Stimulated activated CD4-positive, alpha-beta T cell treated with anti-CD3 and anti-CD28 coated beads, Interleukin-1b, Interleukin-23, amount 100 ng/mL, for 48 hours (primary cell): ENCODE data around the gene EIF4G1.

Source experiments
- DNase-seq: peaks from one replicate; pipeline ENCODE4 v3.0.0-alpha.2; 2020

The EIF4G1 gene

DNA sequence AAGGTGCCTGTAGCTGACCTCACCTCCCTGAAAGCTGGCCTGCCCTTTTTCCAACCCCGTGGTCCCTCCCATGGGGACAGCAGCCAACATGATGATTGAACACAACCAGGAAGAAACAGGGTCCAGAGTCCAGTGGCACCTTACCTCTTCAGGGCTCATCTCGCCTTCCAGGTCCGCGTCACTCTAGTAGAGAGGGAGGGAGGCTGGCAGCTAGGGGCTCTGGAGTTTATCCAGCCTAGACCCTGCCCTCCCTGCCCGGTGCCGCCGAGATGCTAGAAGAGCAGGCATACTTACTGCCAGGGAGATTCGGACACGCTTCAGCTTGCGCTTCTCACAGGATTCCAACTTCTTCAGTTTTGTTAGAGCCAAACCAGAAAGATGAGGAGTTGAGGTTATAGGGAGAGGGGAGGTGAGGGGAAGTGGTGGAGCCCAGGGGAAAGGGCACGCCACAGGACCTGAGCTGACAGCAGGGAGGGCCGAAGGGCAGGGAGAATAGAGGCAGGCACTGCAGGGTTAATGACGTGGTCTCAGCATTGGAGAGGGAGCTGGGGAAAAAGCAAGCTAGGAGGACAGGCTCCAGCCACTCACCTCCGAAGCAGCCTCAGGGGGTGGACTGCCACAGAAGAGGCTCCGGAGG lies 37.9 kb downstream of the EIF4G1 start:
- no peak for DNase-seq

GRCh38 chr3:184352897-184353545 lies 38.6 kb downstream of the EIF4G1 start:
- no peak for DNase-seq

- DNase-seq = no peak
Measured at GRCh38 chr3:184353546-184353941, 39.1 kb downstream of the EIF4G1 start.

GRCh38 chr3:184354121-184354728 lies 39.8 kb downstream of the EIF4G1 start:
- peak; percentile 56 for DNase-seq

- no peak for DNase-seq
Measured at GRCh38 chr3:184354754-184355153, 40.3 kb downstream of the EIF4G1 start.

- no peak for DNase-seq
Measured at GRCh38 chr3:184355261-184356040, 41.0 kb downstream of the EIF4G1 start.

- no peak for DNase-seq
Measured at GRCh38 chr3:184357248-184358123, 43.1 kb downstream of the EIF4G1 start.

GRCh38 chr3:184358124-184358767 lies 43.8 kb downstream of the EIF4G1 start:
- DNase-seq = no peak

- no peak for DNase-seq
Measured at GRCh38 chr3:184358921-184359350, 44.5 kb downstream of the EIF4G1 start.

DNA sequence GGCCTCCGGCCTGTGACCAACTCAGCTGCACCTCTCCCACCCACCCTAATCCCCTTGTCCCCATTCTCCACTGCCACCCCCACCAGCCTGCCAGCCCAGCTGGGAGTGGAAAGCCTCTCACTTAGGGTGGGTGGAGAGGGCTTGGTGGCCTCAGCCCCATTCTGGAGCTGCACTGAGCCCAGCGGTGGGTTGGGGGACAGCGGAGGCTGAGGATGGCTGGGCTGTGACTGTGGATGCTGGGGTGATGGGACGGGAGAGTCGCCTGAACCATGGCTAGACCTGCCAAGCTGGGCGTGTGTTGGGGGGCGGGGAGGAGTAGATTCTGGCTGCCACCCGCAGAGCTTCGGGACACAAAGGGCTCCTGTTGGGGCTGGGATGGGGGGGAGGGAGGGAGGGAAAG lies 45.2 kb downstream of the EIF4G1 start:
- no peak for DNase-seq

GRCh38 chr3:184360070-184360928 lies 45.9 kb downstream of the EIF4G1 start:
- DNase-seq = no peak

DNA sequence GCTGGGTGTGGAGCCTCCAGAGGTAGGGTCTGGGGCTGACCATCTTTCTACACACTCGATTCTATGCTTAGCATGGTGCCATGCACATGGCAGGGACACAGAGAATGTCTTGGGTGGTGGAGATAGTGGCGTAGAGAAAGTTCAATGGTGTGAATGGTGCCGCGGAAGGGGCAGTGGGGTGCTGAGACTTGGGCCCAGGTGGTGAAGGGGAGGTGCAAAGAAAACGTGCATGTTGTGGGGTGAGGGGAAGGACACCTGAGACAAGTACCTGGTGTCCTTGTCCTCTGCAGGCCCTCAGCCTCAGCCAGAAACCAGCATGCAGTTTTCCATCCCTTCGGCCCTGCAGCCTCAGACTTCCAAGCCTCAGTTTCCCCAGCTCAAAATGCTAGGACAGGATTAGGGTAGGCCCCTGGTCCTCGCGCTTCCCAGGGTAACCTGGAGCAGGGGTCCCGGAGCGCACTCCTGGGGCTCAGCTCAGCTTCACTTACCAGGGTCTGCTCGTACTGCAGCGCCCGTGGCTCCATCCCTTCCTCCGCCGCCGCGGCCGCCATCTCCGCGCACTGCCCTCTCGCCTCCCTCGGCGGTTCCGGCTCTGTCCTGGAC lies 46.6 kb downstream of the EIF4G1 start:
- DNase-seq = no peak

- peak; percentile 41 for DNase-seq
Measured at GRCh38 chr3:184361532-184361931, 47.1 kb downstream of the EIF4G1 start, which contains the start of the genes CLCN2 and POLR2H. Gene CLCN2, minus strand, starts transcription at chr3:184361605. Its CDS starts 126 bp downstream, at chr3:184361479. Gene POLR2H, plus strand, starts transcription at chr3:184361710. Its CDS starts 1,783 bp downstream, at chr3:184363493.

DNA sequence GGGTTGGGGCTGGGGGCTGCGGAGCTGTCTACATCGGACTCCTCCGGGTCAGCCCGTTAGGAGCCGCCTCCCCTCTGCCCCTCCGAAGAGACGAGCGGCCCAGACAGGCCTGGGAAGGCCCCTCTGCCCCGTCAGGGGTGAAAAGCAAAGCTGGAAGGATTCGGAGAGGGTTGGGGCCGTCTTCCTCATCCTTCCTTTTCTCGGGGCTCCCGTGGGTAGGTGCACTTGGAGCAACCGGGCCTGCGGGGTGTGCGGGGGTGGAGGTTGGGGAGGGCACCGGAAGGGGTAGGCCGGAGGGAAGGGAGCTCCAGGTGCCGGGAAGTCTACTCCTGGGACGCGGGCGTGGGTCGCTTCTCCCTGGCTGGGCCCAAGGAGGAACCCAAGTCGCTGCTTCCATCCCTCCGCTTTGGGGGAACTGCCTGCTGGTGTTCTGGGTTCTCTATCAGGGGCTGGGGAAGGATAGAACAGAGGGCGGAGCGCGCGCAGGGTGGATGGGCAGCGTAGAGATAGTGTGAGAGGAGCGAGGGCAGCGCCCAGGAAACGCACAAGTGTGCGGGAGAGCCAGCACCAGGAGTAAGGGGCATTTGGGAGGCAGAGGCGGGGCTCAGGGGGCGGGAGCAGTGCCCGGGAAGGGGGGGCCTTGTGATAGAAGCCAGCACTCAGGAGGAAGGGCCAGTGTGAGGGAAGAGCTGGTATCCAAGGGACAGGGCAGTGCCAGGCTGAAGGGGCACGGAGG lies 47.7 kb downstream of the EIF4G1 start:
- DNase-seq = peak; percentile 52

DNA sequence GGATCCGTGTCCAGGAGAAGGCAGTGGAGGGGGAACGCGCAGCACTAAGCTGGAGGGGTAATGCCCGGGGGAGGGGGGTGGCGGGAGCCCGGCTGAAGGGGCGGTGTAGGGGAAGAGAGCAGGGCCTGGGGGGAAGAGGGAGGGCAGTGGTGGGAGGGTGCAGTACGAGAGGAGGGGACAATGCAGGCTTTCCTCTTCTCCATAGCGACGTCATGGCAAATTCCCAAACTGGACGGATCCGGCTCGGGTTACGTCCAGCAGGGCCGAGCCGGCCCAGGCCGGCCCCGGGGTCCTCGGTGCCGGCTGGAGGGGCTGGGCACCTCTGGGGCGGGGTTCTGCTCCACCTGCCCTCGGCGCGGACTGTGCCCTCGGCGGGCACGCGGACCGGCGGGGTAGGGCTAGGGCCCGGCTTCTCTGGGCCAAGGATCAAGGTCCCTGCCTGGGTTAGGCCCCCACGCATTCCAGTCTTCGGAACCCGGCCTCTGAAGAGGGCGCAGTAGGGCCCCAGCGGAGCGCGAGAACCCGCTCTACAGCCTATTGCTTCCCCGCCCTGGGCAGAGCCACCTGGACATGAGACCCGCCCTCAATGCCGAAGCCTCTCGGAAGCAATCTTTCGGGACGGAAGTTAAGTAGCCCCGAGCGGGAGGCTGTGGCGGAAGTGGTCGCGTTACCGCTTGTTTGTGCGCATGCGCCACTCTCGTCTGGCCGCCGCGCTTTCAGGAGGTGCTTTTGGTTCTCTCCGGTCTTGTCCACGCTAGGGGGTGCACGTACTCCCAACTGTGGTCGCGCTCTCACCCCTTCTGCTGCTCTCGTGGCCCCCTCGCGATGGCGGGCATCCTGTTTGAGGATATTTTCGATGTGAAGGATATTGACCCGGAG lies 48.5 kb downstream of the EIF4G1 start:
- DNase-seq = peak; percentile 97

DNA sequence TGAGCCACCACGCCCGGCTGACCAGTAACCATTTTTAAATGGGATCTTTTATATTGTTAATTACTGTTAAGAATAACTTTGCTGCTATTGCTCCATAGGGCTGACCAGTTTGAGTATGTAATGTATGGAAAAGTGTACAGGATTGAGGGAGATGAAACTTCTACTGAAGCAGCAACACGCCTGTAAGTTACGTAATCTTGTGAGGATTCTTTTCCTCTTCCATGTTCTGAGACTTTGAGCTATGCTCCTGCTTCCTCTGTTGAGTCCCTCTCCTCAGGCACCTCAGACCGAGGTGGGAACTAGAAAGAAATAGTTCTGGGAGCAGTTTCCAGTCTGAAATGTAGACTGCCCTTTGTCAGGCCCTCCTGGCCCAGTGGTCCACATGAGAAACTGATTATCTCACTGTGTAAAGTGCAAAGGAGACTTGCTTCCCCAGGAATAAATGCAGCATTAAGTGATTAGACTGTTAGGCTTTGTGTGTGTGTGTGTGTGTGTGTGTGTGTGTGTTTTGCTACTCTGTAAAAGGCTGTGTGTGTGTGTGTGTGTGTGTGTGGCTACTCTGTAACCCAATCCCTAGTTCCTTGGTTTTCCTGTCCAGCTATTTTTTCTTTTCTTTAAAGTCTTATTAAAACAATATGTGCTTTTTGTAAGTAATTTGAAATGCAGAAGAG lies 52.3 kb downstream of the EIF4G1 start:
- no peak for DNase-seq

- no peak for DNase-seq
Measured at GRCh38 chr3:184368116-184368515, 53.7 kb downstream of the EIF4G1 start.
